GM18499 (cell line): ENCODE results near the gene LRRC15.

ENCODE experiments used
- ATAC-seq: cut with Tn5 transposase; IDR thresholded peaks from one replicate; pipeline ENCODE4 v1.9.1; 2021; ENCODE audit warnings: moderate number of reproducible peaks; ENCODE audit not compliant: insufficient read depth, unreplicated experiment

Gene LRRC15

GRCh38 chr3:194321693-194322640 lies 47.6 kb downstream of the LRRC15 start:
- ATAC-seq = no peak

- no peak for ATAC-seq
Observed at GRCh38 chr3:194320744-194321243, 48.7 kb downstream of the LRRC15 start.

- ATAC-seq = no peak
Observed at GRCh38 chr3:194320100-194320499, 49.4 kb downstream of the LRRC15 start.

- ATAC-seq = no peak
Observed at GRCh38 chr3:194318511-194319161, 50.9 kb downstream of the LRRC15 start.

GRCh38 chr3:194316918-194317317 lies 52.6 kb downstream of the LRRC15 start:
- no peak for ATAC-seq

- ATAC-seq = peak; percentile 19
Observed at GRCh38 chr3:194315965-194316361, 53.6 kb downstream of the LRRC15 start.

GRCh38 chr3:194315088-194315964 lies 54.2 kb downstream of the LRRC15 start:
- ATAC-seq = peak; percentile 73

- no peak for ATAC-seq
Observed at GRCh38 chr3:194314388-194315068, 55.0 kb downstream of the LRRC15 start.

- ATAC-seq = no peak
Observed at GRCh38 chr3:194313560-194314387, 55.8 kb downstream of the LRRC15 start.

- no peak for ATAC-seq
Observed at GRCh38 chr3:194312743-194313281, 56.7 kb downstream of the LRRC15 start.

GRCh38 chr3:194312186-194312742 lies 57.3 kb downstream of the LRRC15 start:
- no peak for ATAC-seq

GRCh38 chr3:194311000-194311399 lies 58.5 kb downstream of the LRRC15 start:
- no peak for ATAC-seq

GRCh38 chr3:194310060-194310835 lies 59.3 kb downstream of the LRRC15 start:
- no peak for ATAC-seq

GRCh38 chr3:194308601-194309449 lies 60.7 kb downstream of the LRRC15 start:
- no peak for ATAC-seq

- ATAC-seq = no peak
Observed at GRCh38 chr3:194307849-194308248, 61.7 kb downstream of the LRRC15 start.

GRCh38 chr3:194306771-194307640 lies 62.5 kb downstream of the LRRC15 start:
- ATAC-seq = peak; percentile 30
